DND-41 (cell line): ENCODE results near the gene COG3.
A peak's percentile ranks its signal among the peaks of the same experiment; 100 is the strongest.

Experiments used
- ATAC-seq: fragments of 200-7000 bp; cut with Tn5 transposase; 3 replicates; pipeline ENCODE4 v1.9.1; 2021; ENCODE audit warnings: low read depth; ENCODE audit not compliant: insufficient read depth
- DNase-seq: peaks from one replicate; pipeline ENCODE4 v3.0.0-alpha.2; 2020
- H2AFZ ChIP-seq: 2 replicates; pipeline ENCODE4 v1.6.0; 2012; ENCODE audit warnings: low read depth, low read length
- H3K27ac ChIP-seq: 2 replicates; pipeline ENCODE4 v1.5.1; 2012; ENCODE audit warnings: low read length, inconsistent platforms
- H3K27me3 ChIP-seq: fragments of 200-600 bp; sonication (generic); 2 replicates; pipeline ENCODE4 v1.6.0; 2012; ENCODE audit warnings: low read length, mild to moderate bottlenecking, inconsistent platforms; ENCODE audit not compliant: insufficient read depth, poor library complexity
- H3K36me3 ChIP-seq: 2 replicates; pipeline ENCODE4 v1.5.1; 2012; ENCODE audit warnings: low read length, inconsistent platforms; ENCODE audit not compliant: insufficient read depth
- H3K4me1 ChIP-seq: 2 replicates; pipeline ENCODE4 v1.5.1; 2012; ENCODE audit warnings: mild to moderate bottlenecking, low read length; ENCODE audit not compliant: insufficient read depth
- H3K4me2 ChIP-seq: 2 replicates; pipeline ENCODE4 v1.6.0; 2012; ENCODE audit warnings: mild to moderate bottlenecking, moderate library complexity, low read length, inconsistent platforms; ENCODE audit not compliant: insufficient read depth
- H3K4me3 ChIP-seq, 2 experiments: fragments of 200-600 bp in 1 of 2; shearing (Covaris generic) in 1 of 2; 2 replicates each; pipeline ENCODE4 v1.5.1; 2012 to 2016; ENCODE audit warnings: inconsistent platforms in 2 of 2, low read length in 2 of 2, mild to moderate bottlenecking in 2 of 2, low read depth in 1 of 2, moderate library complexity in 1 of 2
- H3K79me2 ChIP-seq: 2 replicates; pipeline ENCODE4 v1.6.0; 2012; ENCODE audit warnings: low read length, inconsistent platforms; ENCODE audit not compliant: insufficient read depth
- H3K9ac ChIP-seq: 2 replicates; pipeline ENCODE4 v1.6.0; 2012; ENCODE audit warnings: low read depth, mild to moderate bottlenecking, inconsistent platforms, low read length, moderate library complexity
- H3K9me3 ChIP-seq: 2 replicates; pipeline ENCODE4 v1.5.1; 2012; ENCODE audit warnings: low read length, moderate library complexity, mild to moderate bottlenecking, inconsistent platforms; ENCODE audit not compliant: insufficient read depth, severe bottlenecking
- H4K20me1 ChIP-seq: 2 replicates; pipeline ENCODE4 v1.6.0; 2012; ENCODE audit warnings: low read length; ENCODE audit not compliant: insufficient read depth
- EZH2 ChIP-seq: IDR thresholded peaks from 3 replicates; pipeline ENCODE4 v1.6.1; 2012; ENCODE audit warnings: borderline replicate concordance, low read depth, mild to moderate bottlenecking, moderate library complexity, low read length, inconsistent platforms; ENCODE audit not compliant: severe bottlenecking
- TF ChIP-seq, protein P1 (sequence below): IDR thresholded peaks from 2 replicates; pipeline ENCODE4 v1.5.1; 2012; ENCODE audit warnings: borderline replicate concordance, low read length, moderate library complexity, mild to moderate bottlenecking; ENCODE audit not compliant: poor library complexity, severe bottlenecking; ENCODE audit errors: extremely low read depth

Gene COG3

DNA sequence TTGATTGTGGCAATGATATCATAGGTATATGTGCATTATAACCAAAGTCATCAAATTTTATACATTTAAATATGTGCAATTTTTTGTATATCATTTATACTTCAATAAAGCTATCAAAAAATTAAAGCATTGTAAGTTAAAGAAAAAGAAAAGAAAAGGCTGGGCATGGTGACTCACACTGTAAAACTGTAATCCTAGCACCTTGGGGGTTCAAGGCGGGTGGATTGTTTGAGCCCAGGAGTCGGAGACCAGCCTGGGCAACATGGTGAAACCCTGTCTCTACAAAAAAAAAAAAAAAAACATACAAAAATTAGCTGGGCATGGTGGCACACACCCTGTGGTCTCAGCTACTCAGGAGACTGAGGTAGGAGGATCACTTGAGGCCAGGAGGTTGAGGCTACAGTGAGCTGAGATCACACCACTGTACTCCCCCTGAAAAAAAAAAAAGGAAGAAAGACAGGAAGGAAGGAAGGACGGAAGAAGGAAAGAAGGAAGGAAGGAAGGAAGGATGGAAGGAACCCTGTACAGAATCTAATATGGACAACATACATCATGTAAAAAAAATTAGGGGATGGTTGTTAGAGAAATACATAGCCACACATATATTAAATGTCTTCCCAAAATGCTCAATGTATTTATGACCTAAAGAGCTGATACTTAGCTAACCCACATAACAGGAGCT lies 24.8 kb upstream of the COG3 start:
- Histone ChIP-seq H3K4me3 (no peak overlapping the region), H3K27ac (no peak overlapping the region), H3K9me3 (no peaks in the 10 kb centered on the region), H3K4me2 (no peak overlapping the region), H4K20me1 (no peaks in the 10 kb centered on the region), H3K27me3 (no peaks in the 10 kb centered on the region), H3K9ac (no peak overlapping the region), H3K79me2 (no peaks in the 10 kb centered on the region), H3K4me1 (0 out of 2 replicates have a peak, but pooled peaks cover 6% of the 10 kb centered on the region), H3K36me3 (no peaks in the 10 kb centered on the region), H2AFZ (no peak overlapping the region)
- TF ChIP-seq EZH2: no peak
- TF ChIP-seq, protein P1, sequence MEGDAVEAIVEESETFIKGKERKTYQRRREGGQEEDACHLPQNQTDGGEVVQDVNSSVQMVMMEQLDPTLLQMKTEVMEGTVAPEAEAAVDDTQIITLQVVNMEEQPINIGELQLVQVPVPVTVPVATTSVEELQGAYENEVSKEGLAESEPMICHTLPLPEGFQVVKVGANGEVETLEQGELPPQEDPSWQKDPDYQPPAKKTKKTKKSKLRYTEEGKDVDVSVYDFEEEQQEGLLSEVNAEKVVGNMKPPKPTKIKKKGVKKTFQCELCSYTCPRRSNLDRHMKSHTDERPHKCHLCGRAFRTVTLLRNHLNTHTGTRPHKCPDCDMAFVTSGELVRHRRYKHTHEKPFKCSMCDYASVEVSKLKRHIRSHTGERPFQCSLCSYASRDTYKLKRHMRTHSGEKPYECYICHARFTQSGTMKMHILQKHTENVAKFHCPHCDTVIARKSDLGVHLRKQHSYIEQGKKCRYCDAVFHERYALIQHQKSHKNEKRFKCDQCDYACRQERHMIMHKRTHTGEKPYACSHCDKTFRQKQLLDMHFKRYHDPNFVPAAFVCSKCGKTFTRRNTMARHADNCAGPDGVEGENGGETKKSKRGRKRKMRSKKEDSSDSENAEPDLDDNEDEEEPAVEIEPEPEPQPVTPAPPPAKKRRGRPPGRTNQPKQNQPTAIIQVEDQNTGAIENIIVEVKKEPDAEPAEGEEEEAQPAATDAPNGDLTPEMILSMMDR: no peak
- DNase-seq (no peak), ATAC-seq (no peak)

- peak; percentile 69; the same call in 2 of the 3 replicates for ATAC-seq
- Histone ChIP-seq H3K4me3 (no peak overlapping the region), H3K4me2 (no peak overlapping the region), H3K27me3 (no peaks in the 10 kb centered on the region), H3K9me3 (no peaks in the 10 kb centered on the region), H3K9ac (no peak overlapping the region), H3K4me1 (0 out of 2 replicates have a peak, but pooled peaks cover 6% of the 10 kb centered on the region), H2AFZ (no peak overlapping the region), H4K20me1 (no peaks in the 10 kb centered on the region), H3K27ac (no peak overlapping the region), H3K36me3 (no peaks in the 10 kb centered on the region), H3K79me2 (no peaks in the 10 kb centered on the region)
- DNase-seq: no peak
- no peak for TF ChIP-seq EZH2
- TF ChIP-seq, protein P1: peak; percentile 35
These were observed 23.1 kb upstream of the COG3 start for GRCh38 chr13:45441633-45442032.

DNA sequence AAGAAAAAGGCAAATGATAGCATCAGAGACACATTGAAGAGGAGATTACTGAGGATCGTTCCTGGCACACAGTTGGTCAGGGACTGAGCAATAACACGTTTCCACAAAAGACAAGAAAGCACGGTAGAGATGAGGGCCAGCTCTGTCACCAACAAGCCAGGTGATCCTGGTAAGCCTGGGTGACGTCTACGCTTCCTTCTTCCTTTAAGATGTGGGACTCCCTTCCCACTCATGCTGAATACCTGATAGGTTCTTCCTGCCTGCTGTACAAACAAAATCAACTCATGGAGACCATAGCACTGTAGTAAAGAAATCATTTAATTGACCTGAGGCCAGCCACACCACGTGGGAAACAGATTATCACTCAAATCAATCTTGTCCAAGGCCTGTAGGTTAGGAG lies 19.7 kb upstream of the COG3 start:
- H3K27ac ChIP-seq: no peak overlapping the region
- no peak overlapping the region for H2AFZ ChIP-seq
- H3K36me3 ChIP-seq: no peaks in the 10 kb centered on the region
- no peaks in the 10 kb centered on the region for H3K9me3 ChIP-seq
- H3K79me2 ChIP-seq: no peaks in the 10 kb centered on the region
- TF ChIP-seq, protein P1: no peak
- TF ChIP-seq EZH2: no peak
- H3K4me2 ChIP-seq: no peak overlapping the region
- H3K4me3 ChIP-seq: no peak overlapping the region
- H3K9ac ChIP-seq: no peak overlapping the region
- 0 out of 2 replicates have a peak, but pooled peaks cover 6% of the 10 kb centered on the region for H3K4me1 ChIP-seq
- ATAC-seq (no peak), DNase-seq (no peak)
- no peaks in the 10 kb centered on the region for H4K20me1 ChIP-seq
- H3K27me3 ChIP-seq: no peaks in the 10 kb centered on the region

DNA sequence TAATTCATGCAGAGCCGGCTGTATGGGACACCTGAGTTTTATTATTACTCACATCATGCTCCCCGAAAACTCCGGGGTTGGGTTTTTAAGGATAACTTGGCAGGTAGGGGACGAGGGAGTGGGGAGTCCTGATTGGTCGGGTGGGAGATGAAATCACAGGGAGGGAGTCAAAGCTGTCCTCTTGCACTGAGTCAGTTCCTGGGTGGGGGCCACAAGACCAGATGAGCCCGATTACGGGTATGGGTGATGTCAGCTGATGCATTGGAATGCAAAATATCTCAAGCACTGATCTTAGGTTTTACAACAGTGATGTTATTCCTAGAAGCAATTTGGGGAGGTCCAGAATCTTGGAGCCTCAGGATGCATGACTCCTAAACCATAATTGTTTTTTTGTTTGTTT lies 18.6 kb upstream of the COG3 start:
- H3K4me3 ChIP-seq: no peak overlapping the region
- no peaks in the 10 kb centered on the region for H3K9me3 ChIP-seq
- H3K36me3 ChIP-seq: no peaks in the 10 kb centered on the region
- H4K20me1 ChIP-seq: no peaks in the 10 kb centered on the region
- TF ChIP-seq, protein P1: no peak
- TF ChIP-seq EZH2: no peak
- ATAC-seq (no peak), DNase-seq (no peak)
- H3K4me1 ChIP-seq: 0 out of 2 replicates have a peak, but pooled peaks cover 6% of the 10 kb centered on the region
- no peak overlapping the region for H3K9ac ChIP-seq
- no peak overlapping the region for H3K27ac ChIP-seq
- H3K79me2 ChIP-seq: no peaks in the 10 kb centered on the region
- no peak overlapping the region for H2AFZ ChIP-seq
- H3K4me2 ChIP-seq: no peak overlapping the region
- no peaks in the 10 kb centered on the region for H3K27me3 ChIP-seq
